GM21447 (cell line): Measurements from ENCODE around the gene WARS2.
"Not testable (repeated sequence)": the region's sequence is repeated elsewhere in the genome, so short reads cannot be mapped to it uniquely, and the experiment has no call there.

ENCODE experiments used
- ATAC-seq: cut with Tn5 transposase; IDR thresholded peaks from one replicate; pipeline ENCODE4 v1.9.1; 2021; ENCODE audit not compliant: unreplicated experiment

Gene WARS2

DNA sequence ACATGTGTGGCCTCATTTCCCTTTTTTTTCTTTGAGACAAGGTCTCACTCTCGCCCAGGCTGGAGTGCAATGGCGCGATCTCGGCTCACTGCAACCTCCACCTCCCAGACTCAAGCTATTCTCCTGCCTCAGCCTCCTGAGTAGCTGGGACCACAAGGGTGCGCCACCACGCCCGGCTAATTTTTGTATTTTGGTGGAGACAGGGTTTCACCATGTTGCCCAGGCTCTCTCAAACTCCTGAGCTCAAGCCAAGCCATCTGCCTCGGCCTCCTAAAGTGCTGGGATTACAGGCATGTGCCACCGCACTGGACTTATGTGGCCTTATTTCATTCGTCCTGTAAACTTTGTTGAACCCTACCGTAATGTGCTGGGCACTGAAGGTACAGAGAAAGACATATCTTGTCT is 569 bp upstream of the WARS2 start:
- no peak for ATAC-seq

DNA sequence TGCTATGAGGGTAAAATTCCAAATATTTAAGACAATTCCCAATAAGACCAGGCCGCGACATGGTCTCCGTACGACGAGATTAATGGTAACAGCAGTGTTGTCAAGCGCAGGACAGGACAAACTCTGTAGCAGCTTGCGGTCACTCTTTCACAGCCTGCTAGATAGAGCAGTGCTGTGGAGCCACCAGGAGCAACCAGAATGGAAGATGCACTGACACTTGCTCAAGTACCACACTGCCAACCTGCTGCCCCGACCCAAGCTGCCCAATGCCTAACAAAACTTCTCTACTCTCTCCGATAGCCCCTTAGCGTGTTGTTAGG is 636 bp downstream of the WARS2 start:
- ATAC-seq, result peak; percentile 28

DNA sequence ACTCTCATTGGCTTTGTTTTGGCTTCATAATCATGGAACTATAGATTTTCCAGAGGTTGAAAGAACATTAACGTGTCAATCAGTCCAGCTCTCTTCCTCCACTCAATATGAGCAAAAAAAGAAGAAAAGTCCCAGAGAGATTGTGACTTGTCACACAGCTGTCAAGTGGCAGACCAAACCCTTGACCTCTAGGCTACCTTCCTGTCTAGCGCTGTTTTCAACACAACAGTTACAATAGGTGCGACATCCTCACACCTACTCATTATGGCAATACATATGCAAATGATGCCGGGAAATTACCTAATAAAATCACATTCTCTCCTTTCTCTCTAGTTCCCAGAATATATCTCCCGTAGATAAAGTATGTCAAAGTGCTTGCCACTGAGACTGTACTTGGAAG is 1.1 kb downstream of the WARS2 start:
- peak; percentile 30 for ATAC-seq

DNA sequence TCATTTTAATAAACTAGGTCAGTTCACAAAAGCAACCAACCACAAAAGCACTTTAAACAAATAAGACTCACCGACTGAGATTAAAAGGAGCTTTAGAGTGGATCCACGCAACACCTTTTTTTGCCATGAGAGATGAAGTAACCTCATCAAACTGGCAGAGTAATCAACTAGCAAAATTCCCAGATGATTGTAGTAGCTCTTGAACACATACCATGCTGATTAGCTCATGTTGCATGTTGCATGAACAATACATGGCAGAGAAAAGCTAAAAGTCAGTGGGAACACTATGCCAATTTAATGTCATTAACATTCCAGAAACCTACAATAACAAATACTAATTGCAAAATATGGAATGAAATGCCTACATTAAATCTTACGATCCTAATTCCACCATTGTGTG is 4.1 kb downstream of the WARS2 start:
- no peak for ATAC-seq

DNA sequence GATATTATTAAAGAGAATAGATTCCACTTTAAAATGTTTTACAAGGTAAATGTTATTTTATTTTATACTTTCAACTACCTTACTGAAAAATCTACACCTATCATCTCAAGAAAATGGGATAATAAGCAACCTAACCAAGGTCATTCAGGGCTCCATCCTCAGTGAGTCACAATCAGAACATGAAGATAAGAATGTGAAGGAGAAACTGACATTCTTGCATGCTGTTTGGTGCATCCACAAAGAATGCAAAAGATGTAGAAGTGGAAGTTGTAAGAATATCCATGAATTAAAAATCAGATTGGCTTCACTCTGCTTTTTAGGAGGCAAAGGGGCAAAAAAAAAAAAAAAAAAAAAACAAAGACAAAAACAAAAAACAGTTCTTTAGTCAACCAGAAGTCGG is 6.5 kb downstream of the WARS2 start:
- no peak for ATAC-seq

GRCh38 chr1:119132179-119132578 is 8.3 kb downstream of the WARS2 start:
- ATAC-seq, result no peak

- ATAC-seq, result no peak
These were observed 14.6 kb downstream of the WARS2 start for GRCh38 chr1:119125874-119126273.

DNA sequence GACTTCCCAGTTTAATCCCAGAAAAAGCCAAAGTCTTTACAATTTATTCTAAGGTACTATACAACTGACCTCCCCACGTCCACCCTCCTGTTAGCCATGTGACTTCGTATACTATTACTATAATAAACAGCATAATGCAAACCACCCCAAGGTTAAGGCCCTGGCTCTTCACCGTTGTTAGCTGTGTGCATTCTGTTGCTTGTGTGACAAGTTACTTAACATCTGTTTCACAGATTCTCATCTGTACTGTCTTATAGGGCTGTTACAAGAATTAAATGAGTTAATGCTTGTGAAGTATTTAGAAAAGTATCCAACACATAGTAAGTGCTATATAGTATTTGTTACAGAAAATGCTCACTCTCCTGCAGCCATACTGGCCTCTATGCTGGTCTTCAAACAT is 15.7 kb downstream of the WARS2 start:
- no peak for ATAC-seq

DNA sequence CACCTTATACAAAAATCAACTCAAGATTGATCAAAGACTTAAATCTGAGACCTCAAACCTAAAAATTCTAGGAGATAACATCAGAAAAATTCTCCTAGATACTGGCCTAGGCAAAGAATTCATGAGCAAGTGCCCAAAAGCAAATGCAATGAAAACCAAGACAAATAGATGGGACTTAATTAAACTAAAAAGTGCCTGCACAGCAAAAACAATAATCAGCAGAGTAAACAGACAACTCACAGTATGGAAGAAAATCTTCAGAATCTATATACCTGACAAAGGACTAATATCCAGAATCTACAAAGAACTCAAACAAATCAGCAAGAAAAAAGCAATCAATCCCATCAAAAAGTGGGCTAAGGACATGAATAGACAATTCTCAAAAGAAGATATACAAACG is 18.6 kb downstream of the WARS2 start:
- not testable (repeated sequence) for ATAC-seq

GRCh38 chr1:119116725-119117124 is 23.7 kb downstream of the WARS2 start:
- ATAC-seq, result no peak

DNA sequence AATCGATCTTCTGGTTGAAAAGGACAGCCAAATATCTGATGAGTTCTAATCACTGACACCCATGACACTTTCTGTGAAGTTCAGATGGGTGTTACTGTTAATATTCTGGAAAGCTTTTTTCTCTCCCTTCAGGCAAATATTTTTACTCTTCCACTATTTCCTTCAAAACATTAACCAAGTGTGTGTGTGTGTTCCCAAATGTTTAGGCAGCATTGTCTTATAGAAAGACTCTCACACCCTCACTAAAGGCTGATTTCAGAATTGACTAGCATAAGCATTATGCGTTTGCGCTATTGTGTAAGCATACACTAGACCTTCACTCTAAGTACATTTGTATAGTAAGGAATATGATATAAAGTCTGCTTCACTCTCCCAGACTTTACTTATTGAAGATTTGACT is 24.7 kb downstream of the WARS2 start:
- ATAC-seq, result no peak

DNA sequence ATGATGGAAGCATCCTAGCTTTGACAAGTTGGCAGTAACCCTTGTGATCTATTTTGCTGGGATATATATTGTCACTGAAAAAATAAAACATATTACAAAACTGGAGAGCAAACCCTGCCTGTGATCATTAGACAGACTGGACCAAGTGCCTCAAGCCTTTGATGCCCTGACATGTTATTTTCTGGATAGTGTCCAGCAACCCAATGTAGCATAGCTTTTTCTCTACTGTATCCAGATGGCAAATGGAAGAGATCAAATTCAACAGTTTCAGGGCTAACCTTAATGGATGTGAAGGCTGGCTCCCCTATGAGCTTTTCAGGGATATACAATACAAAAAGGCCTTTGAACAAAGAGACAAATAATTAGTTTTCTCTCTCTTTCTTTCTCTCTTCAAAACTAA is 25.1 kb downstream of the WARS2 start:
- ATAC-seq, result no peak

- ATAC-seq, result no peak
These were observed 25.7 kb downstream of the WARS2 start for GRCh38 chr1:119114786-119115185.

GRCh38 chr1:119112791-119113190 is 27.7 kb downstream of the WARS2 start:
- ATAC-seq, result no peak

DNA sequence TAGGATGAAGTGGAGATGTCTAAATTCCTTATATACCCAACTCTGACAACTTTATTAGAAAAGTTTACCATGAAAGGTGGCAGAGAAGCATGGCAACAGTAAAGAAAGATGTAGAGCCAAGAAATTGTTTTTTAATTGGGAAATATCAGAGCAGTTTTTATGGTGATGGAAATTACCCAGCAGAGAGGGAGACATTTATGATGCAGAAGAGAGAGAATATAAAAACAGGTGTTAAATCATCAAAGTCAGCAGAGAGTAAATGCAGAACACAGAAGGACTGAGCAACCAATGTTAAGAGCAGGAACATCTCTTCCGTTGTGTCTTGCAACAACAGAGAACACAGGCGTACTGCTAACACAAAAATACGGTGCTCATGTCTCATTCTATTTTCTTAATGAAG is 28.2 kb downstream of the WARS2 start:
- no peak for ATAC-seq

GRCh38 chr1:119108988-119109387 is 31.5 kb downstream of the WARS2 start:
- ATAC-seq, result no peak

- no peak for ATAC-seq
These were observed 36.7 kb downstream of the WARS2 start for GRCh38 chr1:119103764-119104163.

DNA sequence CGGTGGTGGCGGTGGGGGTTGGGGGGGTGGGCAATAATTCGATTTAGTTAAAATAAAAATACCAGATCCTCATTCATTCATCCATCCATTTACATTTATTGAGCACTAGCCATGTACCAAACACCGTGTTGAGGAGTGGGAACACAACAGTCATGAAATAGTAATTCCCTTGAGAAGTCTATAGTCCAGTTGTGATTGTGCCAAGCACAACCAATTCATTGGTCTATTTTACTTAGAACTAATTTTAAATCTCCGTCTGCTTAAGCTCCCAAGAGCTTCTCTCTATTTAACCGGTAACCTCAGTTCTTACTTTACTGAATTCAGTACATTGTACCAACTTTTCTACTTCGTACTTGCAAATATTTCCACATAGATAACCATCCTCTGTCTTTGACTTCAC is 38.4 kb downstream of the WARS2 start:
- ATAC-seq, result no peak

- no peak for ATAC-seq
These were observed 38.9 kb downstream of the WARS2 start for GRCh38 chr1:119101563-119101962.

DNA sequence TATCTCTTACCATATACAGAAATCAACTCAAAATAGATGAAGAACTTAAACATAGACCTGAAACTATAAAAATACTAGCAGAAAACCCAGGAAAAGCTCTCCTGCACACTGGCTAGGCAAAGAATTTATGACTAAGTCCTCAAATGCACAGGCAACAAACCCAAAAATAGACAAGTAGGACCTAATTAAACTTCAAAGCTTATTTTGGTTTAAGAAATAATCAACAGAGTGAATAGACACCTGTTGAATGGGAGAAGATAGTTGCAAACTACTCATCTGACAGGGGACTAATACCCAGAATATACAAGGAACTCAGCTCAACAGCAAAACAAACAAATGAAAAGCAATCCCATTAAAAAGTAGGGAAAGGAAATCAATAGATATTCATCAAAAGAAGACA is 40.7 kb downstream of the WARS2 start:
- ATAC-seq, result no peak

DNA sequence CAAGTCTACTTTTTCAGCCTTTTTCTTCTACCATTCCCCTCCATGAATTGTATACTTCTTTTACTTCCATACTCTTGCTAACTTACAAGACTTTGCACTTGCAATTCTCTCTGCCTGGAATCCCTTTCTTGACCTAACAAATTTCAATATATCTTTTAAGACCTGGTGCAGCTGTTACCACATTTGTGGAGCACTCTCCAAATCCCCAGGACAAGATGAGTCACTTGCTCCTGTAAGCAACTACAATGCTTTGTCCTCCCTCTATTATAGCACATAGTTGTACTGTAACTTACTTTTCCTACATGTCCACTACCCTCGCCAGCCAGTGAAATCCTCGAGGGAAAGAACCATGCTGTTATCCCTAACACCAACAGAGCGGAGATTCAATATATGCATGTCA is 43.1 kb downstream of the WARS2 start:
- ATAC-seq, result no peak

GRCh38 chr1:119093721-119094120 is 46.7 kb downstream of the WARS2 start:
- no peak for ATAC-seq

GRCh38 chr1:119091618-119092017 is 48.8 kb downstream of the WARS2 start:
- no peak for ATAC-seq

- no peak for ATAC-seq
These were observed 50.2 kb downstream of the WARS2 start for GRCh38 chr1:119090250-119090649.
